HCT116 (cell line): ENCODE measurements around the gene FBN1.

Experiments used
- CTCF ChIP-seq, 3 experiments: fragments of 200-600 bp in 1 of 3; sonication (generic) in 1 of 3; IDR thresholded peaks in 2 of 3; conservative IDR thresholded peaks in 1 of 3; 2 replicates each; pipeline ENCODE4 v1.5.1; 2012 to 2017; ENCODE audit warnings: low read depth in 2 of 3, low read length in 2 of 3, antibody characterized with exemption in 1 of 3, borderline replicate concordance in 1 of 3, control low read depth in 1 of 3, mild to moderate bottlenecking in 1 of 3, mixed read lengths in 1 of 3, mixed run types in 1 of 3, moderate library complexity in 1 of 3; ENCODE audit not compliant: insufficient read depth in 1 of 3
- ZFX ChIP-seq: fragments of 450-650 bp; IDR thresholded peaks from 2 replicates; pipeline ENCODE4 v1.6.1; 2017
- ZNF274 ChIP-seq: fragments of 200-500 bp; sonication (Bioruptor generic); IDR thresholded peaks from 2 replicates; pipeline ENCODE4 v1.6.1; 2014; ENCODE audit warnings: mild to moderate bottlenecking, low read depth, low read length, inconsistent platforms

DNA sequence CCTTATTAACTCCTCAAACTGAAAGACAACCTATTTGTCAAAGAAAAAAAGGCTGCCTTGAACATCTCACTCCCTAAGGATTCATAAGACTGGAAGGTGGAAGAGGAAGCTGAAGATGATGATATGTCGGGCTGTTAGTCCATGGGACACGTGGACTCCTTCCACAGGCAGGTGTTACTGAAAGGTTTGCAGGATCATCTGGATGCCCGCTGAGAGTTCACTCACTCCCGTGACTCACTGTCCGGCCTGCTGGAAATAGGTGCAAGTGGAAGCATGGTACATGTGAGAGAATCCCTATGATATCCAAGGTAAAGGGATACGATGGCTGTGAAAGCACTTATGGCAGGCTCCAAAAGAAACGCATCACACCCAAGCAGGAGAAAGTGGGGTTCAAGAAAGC, 33.3 kb upstream of the FBN1 start:
- TF ChIP-seq ZNF274 (no peak), CTCF (IDR thresholded peaks at IDR 0.05 in 2 of 3, conservative IDR thresholded peaks at IDR 0.05 in 1 of 3; ENCODE audit: borderline replicate concordance in 1 of 3, insufficient read depth in 1 of 3, low read depth in 2 of 3, low read length in 2 of 3) (no peak), ZFX (no peak)
